Measurements from ENCODE around the gene PRRG3. TPM values are rescaled to one million over a fixed set of nuclear protein-coding genes. Genes with fewer than 3 reads are reported as not detected.

The PRRG3 gene
- polyA plus RNA-seq, 1 donor: 37.6 TPM

DNA sequence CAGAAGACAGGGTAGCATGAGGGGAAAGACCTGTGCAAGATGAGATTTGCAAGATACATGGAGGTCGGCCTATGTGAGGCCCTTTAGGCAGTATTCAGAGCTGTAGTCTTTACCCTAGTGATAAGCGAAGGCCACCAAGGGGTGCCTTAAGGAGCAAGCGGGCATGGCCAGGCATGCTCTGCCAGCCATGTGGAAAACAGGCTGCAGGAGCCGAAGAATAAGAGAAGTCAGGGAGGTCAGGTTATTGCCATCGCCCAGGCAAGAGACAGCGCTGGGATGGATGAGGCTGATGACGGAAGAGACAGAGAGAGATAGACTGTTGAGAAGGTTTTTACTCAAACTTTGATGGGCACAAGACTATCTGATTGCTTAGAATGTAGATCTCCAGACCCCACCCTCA is 13.6 kb downstream of the PRRG3 start:
- no peak for DNase-seq

DNA sequence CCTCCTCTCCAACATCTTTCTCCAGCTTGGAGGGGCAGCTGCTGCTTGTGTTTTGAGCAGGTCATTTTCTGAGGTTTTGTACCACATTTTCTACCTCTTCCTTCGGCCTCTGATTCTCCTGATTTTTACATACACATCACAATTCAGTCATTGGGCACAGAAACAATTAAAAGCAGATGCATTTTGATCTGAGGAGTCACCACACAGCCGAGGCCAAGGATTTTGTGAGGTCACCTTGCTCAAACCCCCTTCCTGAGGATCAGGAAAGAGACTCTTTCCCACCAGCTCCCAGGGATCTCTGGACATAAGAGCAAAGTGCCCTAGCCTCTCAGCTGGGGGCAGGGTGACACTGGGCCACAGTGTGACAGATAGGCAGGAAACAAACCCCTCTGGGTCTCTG is 15.2 kb downstream of the PRRG3 start:
- DNase-seq: no peak

DNA sequence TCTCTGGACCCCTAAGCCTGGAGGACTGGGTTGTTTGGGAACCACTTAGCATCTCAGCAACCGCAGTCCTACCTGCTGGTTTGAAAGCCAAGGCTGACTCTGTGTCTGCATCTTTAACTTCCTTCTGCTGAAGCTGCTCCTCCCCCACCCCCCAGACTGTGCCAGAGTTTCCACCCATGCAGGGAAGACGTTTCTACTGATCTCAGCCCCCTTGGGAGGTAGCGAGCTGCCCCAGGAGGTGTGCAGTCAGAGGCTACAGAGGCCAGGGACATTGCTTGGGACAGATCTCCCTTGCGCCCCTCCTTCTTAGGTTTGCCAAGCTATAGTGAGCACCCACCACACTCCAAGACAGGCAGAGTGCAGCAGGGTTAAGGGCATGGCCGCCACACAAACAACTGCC is 15.9 kb downstream of the PRRG3 start:
- no peak for DNase-seq

DNA sequence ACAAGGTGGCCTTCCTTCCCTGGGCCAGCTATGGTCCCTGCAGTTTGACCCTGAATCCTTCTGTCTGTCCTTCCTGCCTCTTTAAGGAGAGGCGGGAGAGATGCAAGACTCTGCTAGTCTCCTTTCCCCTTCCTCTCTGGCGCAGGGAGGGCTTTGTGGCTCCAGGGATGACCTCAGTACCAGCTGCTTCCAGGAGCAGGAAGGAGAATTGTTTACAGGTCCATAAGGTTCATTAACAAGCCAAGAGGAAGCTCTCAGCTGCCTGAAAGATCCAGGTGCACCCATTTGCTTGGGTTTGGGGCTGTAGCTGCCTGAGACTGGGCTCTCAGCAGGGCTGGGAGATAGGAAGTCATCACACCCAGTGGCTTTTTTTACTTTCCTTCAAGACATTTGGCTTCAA is 16.5 kb downstream of the PRRG3 start:
- peak; percentile 67 for DNase-seq

DNA sequence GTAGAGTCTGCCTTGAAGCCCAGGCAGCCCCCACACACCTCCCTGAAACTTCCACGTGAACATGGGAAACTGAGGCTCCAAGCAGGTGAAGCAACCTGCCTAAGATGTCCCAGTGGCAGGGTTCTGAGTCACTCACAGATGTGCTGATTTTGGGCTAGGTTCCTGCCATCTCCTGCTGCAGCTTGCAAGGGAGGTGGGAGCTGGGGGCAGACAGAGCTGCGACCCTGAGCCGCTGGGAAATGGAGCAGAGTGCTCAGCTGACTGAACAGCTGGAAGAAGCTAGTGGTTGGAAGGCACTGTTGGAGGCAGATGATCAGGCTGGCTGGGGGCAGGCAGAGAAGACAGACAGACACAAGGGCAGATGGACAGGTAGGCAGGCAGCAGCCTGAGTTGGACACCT is 17.0 kb downstream of the PRRG3 start:
- no peak for DNase-seq

DNA sequence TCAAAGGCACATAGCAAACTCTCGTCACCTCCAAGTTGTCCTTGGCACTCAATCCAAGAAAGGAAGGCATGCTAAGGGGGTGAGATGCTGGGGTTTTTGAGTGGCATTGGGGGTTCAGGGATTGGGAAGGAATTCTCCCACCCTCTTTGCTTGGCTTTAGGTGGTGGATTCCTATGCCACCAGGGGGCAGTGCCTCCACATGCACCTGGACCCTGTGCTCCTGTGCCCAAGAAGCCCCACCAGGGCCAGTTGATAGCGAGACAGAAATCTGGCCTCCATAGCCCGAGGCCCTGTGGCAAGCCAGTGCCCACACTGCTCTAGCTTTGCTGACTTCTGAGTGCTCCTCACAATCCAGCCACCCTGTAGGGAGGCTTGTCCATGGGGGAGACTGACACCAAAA is 18.6 kb downstream of the PRRG3 start:
- no peak for DNase-seq

DNA sequence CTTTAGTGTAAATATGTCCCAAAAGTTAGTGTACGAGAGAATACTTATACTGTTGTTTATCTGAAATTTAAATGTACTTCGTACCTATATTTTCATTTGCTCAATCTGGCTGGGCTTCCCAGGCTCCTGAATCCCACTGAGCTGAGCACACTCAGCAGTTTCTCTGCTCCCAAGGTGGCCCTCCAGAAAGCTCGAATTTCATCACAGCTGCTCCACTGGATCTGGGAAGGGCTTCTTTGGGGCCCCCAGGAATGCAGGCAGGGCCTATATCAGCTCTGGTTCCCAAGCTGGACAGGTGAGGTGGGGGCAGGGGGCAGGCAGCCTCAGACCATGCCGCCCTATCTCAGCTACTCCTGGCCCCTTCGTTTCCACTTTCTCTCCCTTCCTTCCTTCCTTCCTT is 19.1 kb downstream of the PRRG3 start:
- no peak for DNase-seq

DNA sequence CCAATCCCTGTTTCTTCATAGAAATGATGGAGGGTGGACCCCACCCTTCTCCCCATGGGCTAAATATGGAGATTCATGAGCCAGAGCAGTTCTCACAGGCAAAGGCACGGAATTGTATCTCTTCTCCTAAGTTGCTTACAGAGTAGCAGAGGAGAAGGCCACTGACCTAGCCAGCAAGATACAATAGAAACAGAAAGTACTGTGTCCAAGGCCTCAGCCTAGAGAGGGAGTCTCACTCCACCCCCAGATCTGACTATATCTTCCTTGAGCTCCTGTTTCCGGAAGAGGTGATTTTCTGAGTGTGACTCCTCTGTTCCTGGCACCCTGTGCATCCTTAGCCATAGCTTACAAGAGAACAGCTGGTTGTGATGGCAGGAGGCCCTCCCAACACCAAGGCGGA is 20.5 kb downstream of the PRRG3 start, which contains the start of gene FATE1:
Gene FATE1 (plus strand): TSS at position 284 of the 400 bp plus-strand sequence. CDS start 85 bp downstream, at position 369.
- no peak for DNase-seq

DNA sequence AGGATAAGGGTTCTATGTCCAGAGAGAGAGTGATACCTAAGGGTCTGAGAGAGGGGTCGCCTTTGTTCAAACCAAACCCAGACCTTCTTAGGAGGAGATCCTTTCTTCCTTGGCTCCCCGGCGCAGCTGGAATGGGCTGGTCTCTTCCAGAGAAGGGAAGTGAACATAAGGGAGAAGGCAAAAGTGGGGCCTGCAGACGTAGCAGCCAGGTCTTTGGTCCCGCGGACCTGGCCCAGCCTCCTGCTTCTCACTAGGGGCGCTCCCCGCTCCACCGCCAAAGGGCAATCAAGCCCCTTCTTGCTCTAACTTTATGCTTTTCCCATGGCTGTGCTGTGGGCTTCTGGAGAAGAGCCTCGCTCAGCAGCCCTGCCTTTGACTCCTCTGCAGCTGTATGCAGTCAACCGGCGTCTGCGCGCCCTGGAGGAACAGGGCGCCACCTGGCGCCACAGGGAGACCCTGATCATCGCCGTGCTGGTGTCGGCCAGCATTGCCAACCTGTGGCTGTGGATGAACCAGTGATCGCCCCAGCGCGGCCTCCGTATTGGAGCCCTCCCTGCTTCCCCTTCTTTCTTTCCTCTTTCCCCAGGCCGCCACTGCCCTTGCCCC is 27.1 kb downstream of the PRRG3 start:
- DNase-seq: peak; percentile 49

DNA sequence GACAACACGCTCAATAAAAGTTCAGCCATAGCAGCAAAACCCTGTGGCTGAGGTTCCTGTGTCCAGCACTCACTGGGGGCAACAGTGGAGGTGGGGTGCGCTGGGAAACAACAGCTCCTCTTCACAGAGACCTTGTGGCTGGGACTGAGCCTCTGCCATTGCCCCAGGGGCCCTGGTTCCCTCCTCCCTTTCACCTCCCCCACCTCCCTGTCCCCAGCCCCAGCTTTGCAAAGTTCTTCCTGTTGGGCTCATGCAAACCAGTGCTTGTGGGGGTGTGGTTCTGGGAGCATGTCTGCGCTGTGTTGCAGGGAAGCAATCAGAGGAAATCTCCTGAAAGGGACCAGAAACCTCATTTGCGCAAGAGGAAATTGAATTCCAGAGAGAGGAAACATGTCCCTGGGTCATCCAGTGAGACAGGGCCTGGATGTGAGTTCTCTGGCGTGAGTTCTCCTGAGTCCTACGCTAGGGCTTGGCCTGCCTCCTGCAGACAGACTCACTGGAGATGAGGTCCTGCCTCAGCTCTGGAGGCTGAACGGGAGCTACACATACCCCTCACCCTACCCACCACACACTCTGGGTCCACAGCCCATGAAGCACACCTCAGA is 28.0 kb downstream of the PRRG3 start:
- no peak for DNase-seq

DNA sequence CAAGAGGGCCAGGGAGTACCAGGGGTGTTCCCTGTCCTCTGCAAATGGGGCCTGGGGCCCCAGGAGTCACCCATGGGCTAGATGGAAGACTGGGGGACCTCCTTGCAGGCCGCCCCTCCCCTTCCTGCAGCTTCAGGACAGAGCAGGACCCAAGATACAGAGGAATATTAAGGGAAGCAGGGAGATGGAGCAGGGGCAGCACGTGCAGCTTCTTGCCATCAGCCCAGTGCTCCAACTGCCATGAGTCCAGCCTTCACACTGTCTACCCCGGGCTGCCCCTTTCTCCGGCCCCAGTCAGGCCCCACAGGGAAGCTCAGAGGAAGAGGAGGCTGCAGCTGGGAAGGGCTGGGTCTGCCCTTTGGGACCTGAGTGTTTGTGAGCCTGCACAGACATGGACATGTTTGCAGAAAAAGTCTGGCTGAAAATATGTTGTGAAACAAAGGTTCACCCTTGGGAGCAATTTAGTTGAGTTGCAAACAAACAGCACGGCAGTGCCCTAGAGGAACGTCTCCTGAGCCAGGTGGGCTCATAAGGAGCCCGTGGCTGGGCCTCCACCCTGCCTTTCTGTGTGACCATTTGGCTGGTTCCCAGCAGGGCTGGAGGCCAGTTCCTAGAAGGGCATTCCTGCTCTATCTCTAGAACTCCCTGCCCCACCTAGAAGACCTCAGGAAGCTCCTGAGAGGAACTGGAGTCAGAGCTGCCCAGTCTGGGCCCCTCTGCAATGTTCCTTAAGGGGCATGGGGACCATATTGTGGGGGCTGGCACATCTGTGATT is 29.5 kb downstream of the PRRG3 start:
- DNase-seq: no peak

DNA sequence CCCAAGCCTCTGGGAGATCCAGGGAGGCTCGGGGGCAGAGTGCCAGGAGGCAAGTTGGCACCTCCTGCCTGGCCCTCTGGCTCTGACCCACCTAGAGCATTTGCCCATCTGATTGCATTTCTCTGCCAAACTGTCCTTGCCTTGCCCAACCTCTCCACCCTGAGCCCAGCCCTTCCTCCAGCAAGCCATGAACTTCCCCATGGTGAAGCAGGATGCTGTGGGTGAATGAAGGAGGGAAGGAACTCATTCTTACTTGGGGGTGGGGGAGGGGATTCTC is 30.0 kb downstream of the PRRG3 start:
- no peak for DNase-seq

DNA sequence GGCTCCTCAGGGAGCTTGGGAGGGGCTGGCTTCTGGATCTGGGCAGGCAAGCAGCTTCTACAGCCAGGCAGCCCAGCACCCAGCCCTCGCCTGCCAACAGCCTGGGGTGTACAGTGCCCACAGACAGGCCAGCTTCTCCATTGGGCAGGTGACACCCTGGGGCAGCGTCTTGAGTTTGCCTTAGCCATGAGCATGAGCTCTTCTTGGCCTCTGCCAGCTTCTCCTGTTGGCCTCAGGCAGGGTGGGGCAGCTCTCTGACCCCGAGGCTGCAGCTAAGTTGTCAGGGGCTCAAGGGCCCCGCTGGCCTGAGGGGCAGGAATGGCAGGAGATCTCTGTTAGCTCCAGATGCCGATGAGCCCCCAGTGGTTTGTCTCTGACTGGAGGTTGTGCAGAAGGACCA is 31.5 kb downstream of the PRRG3 start:
- DNase-seq: no peak

DNA sequence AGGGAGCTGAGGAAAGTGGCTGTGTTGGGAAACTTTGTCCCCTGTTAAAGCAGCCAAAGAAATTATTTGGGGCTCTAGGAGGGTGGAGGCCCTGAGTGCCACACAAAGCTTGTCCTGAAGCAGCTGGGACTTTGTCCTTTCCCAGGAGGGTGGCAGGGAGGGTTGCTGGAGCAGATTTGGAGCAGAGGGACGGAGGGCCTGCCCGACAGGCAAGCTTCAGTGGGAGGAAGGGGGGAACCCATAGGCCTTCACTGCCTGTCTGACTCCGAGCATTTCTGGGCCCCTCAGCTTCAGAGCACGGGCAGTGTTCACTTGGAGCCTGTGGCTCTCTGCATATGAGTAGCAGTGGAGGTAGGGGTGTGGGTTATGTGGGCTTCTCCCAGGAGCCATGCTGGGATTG is 32.1 kb downstream of the PRRG3 start:
- no peak for DNase-seq

DNA sequence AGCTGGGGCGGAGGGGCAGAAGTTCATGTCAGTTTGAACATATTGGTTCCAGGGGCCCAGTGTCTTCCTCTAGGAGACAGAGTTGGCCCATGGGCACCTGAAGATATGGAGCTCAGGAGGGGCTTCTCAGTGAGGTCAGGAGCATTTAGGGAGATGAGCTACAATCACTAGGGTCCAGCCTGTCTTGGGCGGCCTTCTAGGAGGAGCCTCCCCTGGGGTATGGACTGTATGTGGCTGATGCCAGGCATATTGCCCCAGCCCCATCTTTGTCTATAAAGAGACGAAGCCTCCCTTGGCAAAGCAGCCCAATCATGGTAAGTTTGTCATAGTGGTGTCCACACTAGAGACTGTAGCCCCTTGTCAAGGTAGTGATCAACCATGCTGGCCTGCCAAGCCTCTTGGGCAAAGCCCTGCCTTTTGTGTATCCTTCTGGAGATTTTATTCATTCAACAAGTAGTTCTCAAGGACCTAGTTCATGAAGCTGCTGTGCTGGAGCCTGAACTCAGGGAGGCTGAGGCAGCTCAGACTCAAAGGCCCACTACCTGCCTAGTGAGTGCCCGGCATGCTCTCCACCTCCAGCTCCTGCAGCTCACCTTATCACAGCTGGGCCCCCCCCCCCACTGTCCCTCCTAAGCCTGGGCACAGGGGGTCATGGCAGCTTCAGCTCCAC is 33.9 kb downstream of the PRRG3 start:
- no peak for DNase-seq

DNA sequence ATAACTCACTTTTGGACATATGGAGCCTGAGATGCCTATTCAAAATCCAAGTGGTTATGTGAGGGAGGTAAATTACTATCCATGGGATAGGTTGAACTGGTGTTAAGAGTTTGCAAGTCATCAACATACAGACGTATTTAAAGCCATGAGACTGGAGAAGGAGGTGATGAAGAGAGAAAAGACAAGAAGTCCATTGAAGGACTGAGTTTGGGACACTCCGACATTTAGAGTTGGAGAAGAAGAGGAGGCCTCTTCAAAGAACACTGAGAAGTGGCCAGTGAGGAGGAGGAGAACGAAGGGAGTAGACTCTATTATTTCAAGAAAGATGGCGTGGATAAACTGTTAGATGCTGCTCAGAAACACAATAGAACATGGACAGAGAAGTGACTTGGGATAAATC is 39.2 kb downstream of the PRRG3 start, which contains the start of gene CNGA2:
Gene CNGA2 (plus strand): TSS at position 301 of the 400 bp plus-strand sequence. CDS start 3,738 bp downstream, outside the sequence.
- DNase-seq: no peak

DNA sequence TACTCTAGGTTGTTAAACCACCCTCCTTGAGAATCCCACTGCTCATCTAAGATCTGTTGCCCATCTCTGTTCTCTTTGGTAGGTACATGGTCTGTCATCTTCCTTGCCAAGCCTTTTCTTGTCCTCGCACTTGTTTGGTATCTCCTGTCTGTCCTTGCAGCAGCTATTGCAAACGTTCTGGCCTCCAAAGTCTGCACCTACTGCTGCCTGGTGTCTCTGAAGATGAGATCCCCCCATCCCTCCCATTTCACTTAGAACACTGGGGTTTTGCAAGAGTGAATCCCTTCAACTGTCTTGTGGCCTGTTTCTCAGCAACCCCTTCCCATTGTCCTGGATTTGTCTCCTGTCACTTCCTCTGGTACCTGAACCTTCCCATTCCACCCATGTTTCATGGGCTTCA is 40.0 kb downstream of the PRRG3 start:
- DNase-seq: no peak

DNA sequence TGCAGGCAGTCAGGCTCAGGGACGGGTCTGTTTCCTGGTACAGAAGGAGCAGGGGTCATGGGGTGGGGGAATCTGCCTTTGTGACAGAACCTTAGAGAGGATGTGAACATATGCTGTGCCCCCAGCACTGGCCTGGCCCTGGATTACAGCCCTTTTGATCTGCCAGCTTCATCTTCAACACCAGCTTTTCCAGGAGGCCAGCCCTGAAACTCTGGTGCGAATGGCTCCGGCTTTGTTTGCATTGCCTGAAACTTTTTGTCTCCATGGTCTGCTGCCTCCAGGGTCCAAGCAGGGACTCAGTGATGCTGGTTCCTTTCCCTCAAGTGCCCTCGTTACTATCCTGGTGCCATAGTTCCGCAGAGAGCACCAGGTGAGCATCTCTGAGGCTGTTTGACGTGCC is 41.4 kb downstream of the PRRG3 start:
- DNase-seq: no peak

DNA sequence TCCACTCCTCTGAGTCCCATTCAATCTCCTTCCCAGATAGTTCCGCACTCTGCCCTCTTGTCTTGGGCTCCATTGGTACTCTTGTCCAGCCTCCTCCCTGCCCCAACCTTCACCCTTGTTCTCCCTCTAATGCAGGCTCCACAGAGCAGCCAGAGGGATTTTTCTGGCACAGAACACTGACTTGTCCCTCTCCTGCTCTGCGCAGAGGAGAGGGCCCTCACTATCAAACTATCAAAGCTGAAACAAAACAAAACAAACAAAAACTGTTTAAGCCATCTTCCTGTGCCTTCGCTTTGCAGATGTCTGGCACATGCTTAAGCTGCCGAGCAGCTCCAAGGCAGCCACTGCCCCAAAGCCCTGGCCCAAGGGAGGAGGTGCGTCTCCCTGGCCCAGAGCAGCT is 42.2 kb downstream of the PRRG3 start:
- no peak for DNase-seq

DNA sequence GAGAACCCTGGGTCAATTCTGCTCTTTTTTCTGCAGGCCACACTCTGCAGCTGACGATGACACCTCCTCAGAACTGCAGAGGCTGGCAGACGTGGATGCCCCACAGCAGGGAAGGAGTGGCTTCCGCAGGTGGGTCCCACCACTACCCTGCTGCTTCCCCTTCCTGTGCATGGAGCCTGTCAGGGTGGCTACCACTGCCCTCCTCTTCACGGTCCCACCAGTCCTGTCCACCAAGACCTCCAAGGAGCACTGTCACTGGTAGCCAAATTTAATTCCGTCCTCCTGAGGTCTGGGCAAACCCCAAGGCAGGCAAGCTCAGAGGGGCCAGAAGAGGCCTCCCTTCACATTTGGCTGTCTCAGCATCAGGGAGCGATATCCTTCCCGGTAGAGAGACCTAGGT is 43.5 kb downstream of the PRRG3 start:
- DNase-seq: no peak

DNA sequence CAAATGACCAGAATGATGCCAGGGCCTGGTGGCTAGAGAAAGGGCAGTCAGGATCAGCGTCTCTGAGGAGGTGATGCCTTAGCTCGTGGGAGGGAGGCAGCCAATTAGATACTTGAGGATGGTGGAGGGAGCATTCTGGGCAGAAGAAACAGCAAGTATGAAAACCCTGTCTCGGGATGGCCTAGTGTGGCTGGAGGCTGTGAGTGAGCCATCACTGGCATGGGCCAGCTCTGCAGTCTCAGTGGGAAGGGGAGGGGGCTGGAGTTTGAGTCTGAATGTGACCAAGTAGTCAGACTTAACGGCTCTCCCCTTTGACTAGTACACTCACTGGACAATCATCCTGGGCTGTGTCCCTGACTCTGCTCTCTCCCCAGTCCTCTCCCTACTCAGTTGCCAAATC is 46.3 kb downstream of the PRRG3 start:
- DNase-seq: no peak

DNA sequence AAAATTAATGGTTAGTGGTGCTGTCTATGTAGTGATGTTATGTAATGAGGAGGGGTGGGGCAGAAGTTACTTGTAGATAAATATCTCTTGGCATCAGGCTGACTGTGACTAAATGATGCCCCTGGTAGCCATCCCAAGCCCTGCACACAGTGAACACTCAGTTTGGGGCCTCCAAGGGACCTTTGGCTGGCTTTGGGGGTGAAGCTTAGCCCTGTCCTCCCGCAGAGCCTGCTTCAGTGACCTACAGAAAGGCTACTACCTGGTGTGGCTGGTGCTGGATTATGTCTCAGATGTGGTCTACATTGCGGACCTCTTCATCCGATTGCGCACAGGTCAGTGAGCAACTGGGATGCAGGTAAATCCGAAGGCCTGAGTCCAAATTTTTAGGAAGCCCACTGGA is 47.1 kb downstream of the PRRG3 start:
- DNase-seq: no peak

DNA sequence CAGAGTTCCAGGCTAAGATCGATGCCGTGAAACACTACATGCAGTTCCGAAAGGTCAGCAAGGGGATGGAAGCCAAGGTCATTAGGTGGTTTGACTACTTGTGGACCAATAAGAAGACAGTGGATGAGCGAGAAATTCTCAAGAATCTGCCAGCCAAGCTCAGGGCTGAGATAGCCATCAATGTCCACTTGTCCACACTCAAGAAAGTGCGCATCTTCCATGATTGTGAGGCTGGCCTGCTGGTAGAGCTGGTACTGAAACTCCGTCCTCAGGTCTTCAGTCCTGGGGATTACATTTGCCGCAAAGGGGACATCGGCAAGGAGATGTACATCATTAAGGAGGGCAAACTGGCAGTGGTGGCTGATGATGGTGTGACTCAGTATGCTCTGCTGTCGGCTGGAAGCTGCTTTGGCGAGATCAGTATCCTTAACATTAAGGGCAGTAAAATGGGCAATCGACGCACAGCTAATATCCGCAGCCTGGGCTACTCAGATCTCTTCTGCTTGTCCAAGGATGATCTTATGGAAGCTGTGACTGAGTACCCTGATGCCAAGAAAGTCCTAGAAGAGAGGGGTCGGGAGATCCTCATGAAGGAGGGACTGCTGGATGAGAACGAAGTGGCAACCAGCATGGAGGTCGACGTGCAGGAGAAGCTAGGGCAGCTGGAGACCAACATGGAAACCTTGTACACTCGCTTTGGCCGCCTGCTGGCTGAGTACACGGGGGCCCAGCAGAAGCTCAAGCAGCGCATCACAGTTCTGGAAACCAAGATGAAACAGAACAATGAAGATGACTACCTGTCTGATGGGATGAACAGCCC is 48.6 kb downstream of the PRRG3 start:
- no peak for DNase-seq

Measured in hindlimb muscle (tissue), 1 donor.